Testis (tissue), 3 donors: ENCODE measurements around the gene USP36. TPM values are rescaled to one million over a fixed set of nuclear protein-coding genes. Genes with fewer than 3 reads are reported as not detected.

ENCODE experiments used
- DNase-seq: peaks from one replicate; pipeline ENCODE4 v3.0.0-alpha.2; 2019
- H3K27ac ChIP-seq, 2 donors: fragments of 200-600 bp; sonication (generic); one replicate each; pipeline ENCODE4 v1.5.1; 2019
- H3K27me3 ChIP-seq: fragments of 200-600 bp; sonication (generic); one replicate; pipeline ENCODE4 v1.5.1; 2019
- H3K36me3 ChIP-seq: fragments of 200-600 bp; sonication (generic); one replicate; pipeline ENCODE4 v1.5.1; 2017; ENCODE audit warnings: low read depth; ENCODE audit errors: missing control alignments
- H3K4me1 ChIP-seq: fragments of 200-600 bp; sonication (generic); one replicate; pipeline ENCODE4 v1.5.1; 2019
- H3K4me3 ChIP-seq, 2 donors: fragments of 200-600 bp; sonication (generic); one replicate each; pipeline ENCODE4 v1.5.1; 2017 to 2019
- H3K9me3 ChIP-seq: fragments of 200-600 bp; sonication (generic); one replicate; pipeline ENCODE4 v1.5.1; 2017
- POLR2A ChIP-seq: fragments of 450-650 bp; IDR thresholded peaks from one replicate; pipeline ENCODE4 v1.6.1; 2017; ENCODE audit warnings: antibody characterized with exemption, mild to moderate bottlenecking, moderate library complexity
- WGBS, 2 donors: methylation state at CpG; one replicate each; pipeline ENCODE4 v1.1.5; 2018; 5-methylcytosine and 5-hydroxymethylcytosine counted together
- intact Hi-C: fragments of 100-400 bp; cut with DNase I; formaldehyde crosslinking; loops from one replicate; pipeline ENCODE4 v1.15.1; 2023; ENCODE audit warnings: low total_unique reads
- polyA plus RNA-seq: library from polyadenylated mRNA; stranded (reverse); fragments of 350-450 nt; fragmentation: Illumina TruSeq; extraction: RNeasy Lipid Tissue Mini Kit (QIAGEN cat#74804); gene quantifications from one replicate; pipeline ENCODE4 v1.2.3, GENCODE V29; 2014; ENCODE audit warnings: low read depth, low replicate concordance; ENCODE audit not compliant: insufficient read depth
- total RNA-seq, 2 donors: library from RNA; depleted of rRNA; stranded (reverse); fragments of >200 nt; gene quantifications; one replicate each; pipeline ENCODE4 v1.2.3, GENCODE V29; 2016
- TF ChIP-seq, protein P1 (sequence below), 3 experiments: fragments of 450-650 bp in 2 of 3; fragments of 200-600 bp in 1 of 3; sonication (generic) in 1 of 3; IDR thresholded peaks; one replicate each; pipeline ENCODE4 v1.5.1; 2016 to 2019; ENCODE audit warnings: antibody characterized with exemption in 3 of 3, mild to moderate bottlenecking in 2 of 3, moderate library complexity in 1 of 3

Gene USP36
- total and polyA plus RNA-seq, 3 donors from 2014 or later = 32.8 to 79.8 (median 77.5) TPM

DNA sequence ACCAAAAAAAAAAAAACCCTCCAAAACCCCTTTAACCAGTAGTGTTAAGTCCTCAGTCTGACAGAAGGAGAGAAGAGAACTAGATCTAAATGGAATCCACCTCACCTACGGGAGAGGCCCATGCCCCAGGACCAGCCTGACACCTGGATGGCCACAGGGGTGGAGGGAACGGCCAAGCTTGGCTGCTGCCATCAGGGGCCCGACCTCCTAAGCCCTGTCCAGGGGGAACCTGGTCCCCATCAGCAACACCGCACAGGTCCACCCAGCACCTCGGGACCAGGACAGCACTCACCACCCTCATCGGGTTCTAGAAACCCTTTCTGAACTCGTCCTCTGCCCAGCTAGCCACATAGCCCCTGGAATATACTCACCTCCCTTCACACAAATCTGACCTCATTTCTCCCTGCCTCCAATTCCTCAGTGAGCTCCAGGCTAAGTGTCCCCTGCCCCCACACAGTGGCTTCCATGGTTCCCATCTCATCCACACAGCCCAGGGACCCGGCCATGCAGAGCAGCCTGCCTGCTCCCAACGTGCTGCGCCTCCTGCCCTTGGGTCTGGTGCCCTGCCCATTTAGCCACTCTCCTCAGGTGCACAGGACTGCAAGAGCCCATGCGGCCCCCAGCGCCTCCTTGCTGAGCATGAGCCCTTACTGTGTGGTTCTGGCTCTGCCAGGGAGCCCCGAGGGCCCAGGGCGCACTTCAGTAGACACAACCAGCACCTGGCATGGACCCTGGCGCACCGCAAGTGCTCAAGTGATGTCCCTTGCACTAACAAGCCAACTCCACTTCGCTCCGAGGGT, 40.3 kb downstream of the USP36 start:
- Histone ChIP-seq H3K4me1 (no peaks in the 10 kb centered on the region), H3K9me3 (no peaks in the 10 kb centered on the region), H3K27me3 (no peaks in the 10 kb centered on the region), H3K27ac (no peak overlapping the region), H3K4me3 (no peak overlapping the region), H3K36me3 (no peaks in the 10 kb centered on the region)
- intact Hi-C loops = no loop called here
- TF ChIP-seq POLR2A = no peak
- TF ChIP-seq, protein P1, sequence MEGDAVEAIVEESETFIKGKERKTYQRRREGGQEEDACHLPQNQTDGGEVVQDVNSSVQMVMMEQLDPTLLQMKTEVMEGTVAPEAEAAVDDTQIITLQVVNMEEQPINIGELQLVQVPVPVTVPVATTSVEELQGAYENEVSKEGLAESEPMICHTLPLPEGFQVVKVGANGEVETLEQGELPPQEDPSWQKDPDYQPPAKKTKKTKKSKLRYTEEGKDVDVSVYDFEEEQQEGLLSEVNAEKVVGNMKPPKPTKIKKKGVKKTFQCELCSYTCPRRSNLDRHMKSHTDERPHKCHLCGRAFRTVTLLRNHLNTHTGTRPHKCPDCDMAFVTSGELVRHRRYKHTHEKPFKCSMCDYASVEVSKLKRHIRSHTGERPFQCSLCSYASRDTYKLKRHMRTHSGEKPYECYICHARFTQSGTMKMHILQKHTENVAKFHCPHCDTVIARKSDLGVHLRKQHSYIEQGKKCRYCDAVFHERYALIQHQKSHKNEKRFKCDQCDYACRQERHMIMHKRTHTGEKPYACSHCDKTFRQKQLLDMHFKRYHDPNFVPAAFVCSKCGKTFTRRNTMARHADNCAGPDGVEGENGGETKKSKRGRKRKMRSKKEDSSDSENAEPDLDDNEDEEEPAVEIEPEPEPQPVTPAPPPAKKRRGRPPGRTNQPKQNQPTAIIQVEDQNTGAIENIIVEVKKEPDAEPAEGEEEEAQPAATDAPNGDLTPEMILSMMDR (IDR thresholded peaks at IDR 0.05) = no peak
- WGBS, 2 donors = 88 to 92% methylated on average over 18 of the region's 18 CpGs
- no peak for DNase-seq

DNA sequence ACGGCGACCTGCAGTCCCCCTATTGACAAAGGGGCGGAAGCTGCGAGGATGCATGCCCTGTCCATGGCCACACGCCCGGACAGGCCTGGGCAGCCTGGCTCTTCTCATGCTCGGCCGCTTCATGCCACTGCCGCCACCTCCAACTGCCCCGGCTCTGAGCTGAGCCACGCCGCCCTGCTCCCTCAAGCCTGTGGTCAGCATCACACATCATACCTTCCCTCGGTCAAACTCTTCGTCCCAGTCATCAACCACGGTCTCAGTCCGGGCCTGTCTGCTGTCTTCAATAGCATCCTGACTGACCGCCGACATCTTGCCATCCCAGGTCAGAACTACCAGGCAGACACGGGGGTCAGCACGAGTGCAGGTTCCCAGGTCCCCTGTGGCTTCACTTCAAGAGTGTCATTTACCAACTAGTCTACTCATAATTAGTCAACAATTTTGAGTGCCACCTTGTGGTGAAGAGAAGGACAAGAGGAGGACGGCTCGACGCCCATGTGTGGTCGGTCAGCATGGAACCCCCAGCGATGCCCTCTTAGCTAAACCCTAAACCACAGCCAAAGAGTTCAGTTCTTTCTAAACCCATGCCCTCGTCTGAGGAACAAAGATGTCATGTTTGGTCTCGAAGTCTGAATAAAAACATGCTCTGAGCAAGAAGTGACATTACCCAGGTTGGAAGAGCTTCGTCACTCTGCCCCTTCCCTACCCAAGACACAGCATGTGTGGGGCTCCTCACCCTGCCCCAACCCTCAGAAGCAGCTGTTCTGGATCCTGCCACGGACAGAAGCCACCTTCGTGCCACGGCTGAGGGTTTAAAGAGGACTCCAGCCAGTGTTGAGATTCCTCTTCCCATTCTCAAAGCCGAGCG, 41.7 kb downstream of the USP36 start:
- intact Hi-C loops = no loop called here
- Histone ChIP-seq H3K27ac (no peak overlapping the region), H3K27me3 (no peaks in the 10 kb centered on the region), H3K4me3 (no peak overlapping the region), H3K4me1 (no peaks in the 10 kb centered on the region), H3K9me3 (no peaks in the 10 kb centered on the region), H3K36me3 (no peaks in the 10 kb centered on the region)
- no peak for DNase-seq
- TF ChIP-seq POLR2A = no peak
- TF ChIP-seq, protein P1 (IDR thresholded peaks at IDR 0.05) = peak in 2 of 3 experiments; percentile 18 to 20
- 88 to 92% methylated on average over 22 to 33 of the region's 33 CpGs for WGBS, 2 donors

DNA sequence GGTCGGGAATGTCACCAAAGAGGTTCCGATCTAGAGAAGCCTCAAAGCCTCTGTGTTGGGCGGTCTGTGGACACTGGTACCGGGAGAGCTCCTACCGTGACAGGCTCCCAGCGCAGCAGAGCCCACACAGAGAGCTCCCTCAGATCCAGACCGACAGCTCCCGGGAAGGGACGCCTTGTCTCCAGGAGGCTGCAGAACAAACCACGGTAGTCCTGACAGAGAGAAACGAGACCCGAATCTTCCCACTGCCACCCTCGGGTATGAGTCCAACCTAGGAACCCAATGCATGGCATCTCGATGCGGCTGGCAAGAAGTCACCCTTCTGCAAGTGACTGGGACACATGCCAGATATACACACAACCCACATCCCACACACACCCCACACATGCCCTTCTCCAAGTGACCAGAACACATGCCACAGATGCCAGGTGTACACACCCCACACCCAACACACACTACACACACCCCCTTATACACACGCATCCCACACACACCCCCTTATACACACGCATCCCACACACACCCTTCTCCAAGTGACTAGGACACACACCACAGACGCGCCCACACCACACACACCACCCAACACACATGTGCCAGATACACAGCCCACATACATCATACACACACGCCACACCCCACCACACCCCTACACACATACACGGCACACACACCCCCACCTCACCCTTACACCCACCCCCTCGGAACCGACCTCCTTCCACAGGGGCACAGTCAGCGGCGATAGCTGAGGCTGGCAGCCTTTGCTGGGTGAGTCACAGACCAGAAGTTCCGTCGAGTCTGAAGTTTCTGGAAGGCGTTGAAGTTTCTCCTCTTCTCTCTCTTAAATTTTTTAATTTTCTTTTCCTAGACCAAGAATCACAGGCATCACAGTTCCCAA, 42.7 kb downstream of the USP36 start:
- 87 to 88% methylated on average over 22 to 28 of the region's 28 CpGs for WGBS, 2 donors
- no peaks in the 10 kb centered on the region for H3K36me3 ChIP-seq
- H3K4me3 ChIP-seq = no peak overlapping the region
- no peaks in the 10 kb centered on the region for H3K4me1 ChIP-seq
- no peaks in the 10 kb centered on the region for H3K9me3 ChIP-seq
- intact Hi-C loops = no loop called here
- no peak for DNase-seq
- no peaks in the 10 kb centered on the region for H3K27me3 ChIP-seq
- no peak overlapping the region for H3K27ac ChIP-seq
- TF ChIP-seq, protein P1 (IDR thresholded peaks at IDR 0.05) = no peak
- no peak for TF ChIP-seq POLR2A

DNA sequence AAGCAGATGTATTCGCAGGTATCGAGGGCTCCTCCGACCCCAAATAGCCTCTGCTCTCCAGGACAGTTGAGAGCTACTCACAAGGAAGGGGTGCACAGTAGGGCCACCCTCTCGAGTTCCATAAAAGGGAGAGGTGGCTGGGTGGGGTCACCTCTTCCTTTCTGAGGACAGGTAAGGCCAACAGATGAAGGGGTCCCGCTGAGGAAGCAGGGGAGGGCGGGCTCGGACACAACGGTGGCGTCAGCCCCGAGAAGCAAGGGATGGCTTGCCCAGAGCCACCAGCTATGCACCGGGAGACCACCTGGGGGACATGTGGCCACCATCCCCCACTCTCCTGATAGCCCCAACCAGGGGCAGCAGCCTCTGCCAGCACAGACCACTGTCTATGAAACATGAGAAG, 43.4 kb downstream of the USP36 start:
- no peaks in the 10 kb centered on the region for H3K4me1 ChIP-seq

More for the DNA sequence above, 43.4 kb downstream of the USP36 start:
- Histone ChIP-seq H3K36me3 (no peaks in the 10 kb centered on the region), H3K4me3 (no peak overlapping the region), H3K27ac (no peak overlapping the region), H3K27me3 (no peaks in the 10 kb centered on the region), H3K9me3 (no peaks in the 10 kb centered on the region)
- no peak for DNase-seq
- intact Hi-C loops = no loop called here
- TF ChIP-seq, protein P1 (IDR thresholded peaks at IDR 0.05) = no peak
- TF ChIP-seq POLR2A = no peak
- 93 to 94% methylated on average over 11 of the region's 11 CpGs for WGBS, 2 donors
